H1 (cell line): Measurements from ENCODE around the gene RPL12.

Experiments used
- CEBPB ChIP-seq: IDR thresholded peaks from 2 replicates; pipeline ENCODE4 v1.6.1; 2012; ENCODE audit warnings: low read depth, low read length
- CHD2 ChIP-seq: IDR thresholded peaks from 2 replicates; pipeline ENCODE4 v1.6.1; 2012; ENCODE audit warnings: low read length, improper control_type of control experiment
- EP300 ChIP-seq, 2 experiments: IDR thresholded peaks; 1 replicate in 1 of 2; 2 replicates in 1 of 2; pipeline ENCODE4 v1.6.1; 2011 to 2012; ENCODE audit warnings: low read depth in 2 of 2, low read length in 2 of 2, mild to moderate bottlenecking in 2 of 2, borderline replicate concordance in 1 of 2, inconsistent platforms in 1 of 2, moderate library complexity in 1 of 2
- KDM5A ChIP-seq: fragments of 200-600 bp; IDR thresholded peaks from 2 replicates; pipeline ENCODE4 v1.7.1; 2012; ENCODE audit warnings: mild to moderate bottlenecking, low read length, inconsistent platforms, mixed read lengths
- POLR2A ChIP-seq, 2 experiments: IDR thresholded peaks; 1 replicate in 1 of 2; 2 replicates in 1 of 2; pipeline ENCODE4 v1.6.1; 2011; ENCODE audit warnings: low read depth in 2 of 2, low read length in 2 of 2, mild to moderate bottlenecking in 2 of 2; ENCODE audit errors: control extremely low read depth in 1 of 2
- POLR2AphosphoS5 ChIP-seq: IDR thresholded peaks from 2 replicates; pipeline ENCODE4 v1.6.1; 2011; ENCODE audit warnings: low read depth, low read length
- SIN3A ChIP-seq, 2 experiments: IDR thresholded peaks in 1 of 2; conservative IDR thresholded peaks in 1 of 2; 2 replicates each; pipeline ENCODE4 v1.6.1; 2011 to 2012; ENCODE audit warnings: low read length in 2 of 2, improper control_type of control experiment in 1 of 2, low read depth in 1 of 2, mild to moderate bottlenecking in 1 of 2
- SUZ12 ChIP-seq: fragments of 200-600 bp; sonication (generic); IDR thresholded peaks from 2 replicates; pipeline ENCODE4 v1.6.1; 2012; ENCODE audit warnings: mild to moderate bottlenecking, inconsistent platforms, low read length, moderate library complexity, mixed read lengths
- TAF1 ChIP-seq: IDR thresholded peaks from 2 replicates; pipeline ENCODE4 v1.6.1; 2011; ENCODE audit warnings: mild to moderate bottlenecking, low read depth, low read length
- TEAD4 ChIP-seq: IDR thresholded peaks from 2 replicates; pipeline ENCODE4 v1.6.1; 2012; ENCODE audit warnings: low read depth, low read length, inconsistent platforms, mixed read lengths
- TF ChIP-seq, protein P1 (sequence below), 3 experiments: IDR thresholded peaks; 1 replicate in 2 of 3; 2 replicates in 1 of 3; pipeline versions ENCODE4 v1.5.1 to v1.6.1; 2011; ENCODE audit warnings: low read length in 3 of 3, mild to moderate bottlenecking in 3 of 3, inconsistent platforms in 2 of 3, low read depth in 1 of 3, moderate library complexity in 1 of 3; ENCODE audit not compliant: insufficient read depth in 1 of 3; ENCODE audit errors: control extremely low read depth in 1 of 3
- TF ChIP-seq, protein P2 (sequence below): IDR thresholded peaks from 2 replicates; pipeline ENCODE4 v1.6.1; 2011; ENCODE audit warnings: low read length, improper control_type of control experiment

- TF ChIP-seq, protein P1, sequence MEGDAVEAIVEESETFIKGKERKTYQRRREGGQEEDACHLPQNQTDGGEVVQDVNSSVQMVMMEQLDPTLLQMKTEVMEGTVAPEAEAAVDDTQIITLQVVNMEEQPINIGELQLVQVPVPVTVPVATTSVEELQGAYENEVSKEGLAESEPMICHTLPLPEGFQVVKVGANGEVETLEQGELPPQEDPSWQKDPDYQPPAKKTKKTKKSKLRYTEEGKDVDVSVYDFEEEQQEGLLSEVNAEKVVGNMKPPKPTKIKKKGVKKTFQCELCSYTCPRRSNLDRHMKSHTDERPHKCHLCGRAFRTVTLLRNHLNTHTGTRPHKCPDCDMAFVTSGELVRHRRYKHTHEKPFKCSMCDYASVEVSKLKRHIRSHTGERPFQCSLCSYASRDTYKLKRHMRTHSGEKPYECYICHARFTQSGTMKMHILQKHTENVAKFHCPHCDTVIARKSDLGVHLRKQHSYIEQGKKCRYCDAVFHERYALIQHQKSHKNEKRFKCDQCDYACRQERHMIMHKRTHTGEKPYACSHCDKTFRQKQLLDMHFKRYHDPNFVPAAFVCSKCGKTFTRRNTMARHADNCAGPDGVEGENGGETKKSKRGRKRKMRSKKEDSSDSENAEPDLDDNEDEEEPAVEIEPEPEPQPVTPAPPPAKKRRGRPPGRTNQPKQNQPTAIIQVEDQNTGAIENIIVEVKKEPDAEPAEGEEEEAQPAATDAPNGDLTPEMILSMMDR (IDR thresholded peaks at IDR 0.05; ENCODE audit: control extremely low read depth in 1 of 3, insufficient read depth in 1 of 3, low read depth in 1 of 3, low read length in 3 of 3) = no peak
- no peak for TF ChIP-seq KDM5A
- TF ChIP-seq SIN3A (conservative IDR thresholded peaks at IDR 0.05 in 1 of 2, IDR thresholded peaks at IDR 0.05 in 1 of 2; ENCODE audit: low read depth in 1 of 2, low read length in 2 of 2) = no peak
- TF ChIP-seq CEBPB = no peak
- TF ChIP-seq TAF1 = no peak
- no peak for TF ChIP-seq TEAD4
- TF ChIP-seq EP300 (IDR thresholded peaks at IDR 0.05; ENCODE audit: borderline replicate concordance in 1 of 2, low read depth in 2 of 2, low read length in 2 of 2) = no peak
- no peak for TF ChIP-seq POLR2AphosphoS5
- TF ChIP-seq CHD2 = no peak
- no peak for TF ChIP-seq POLR2A (IDR thresholded peaks at IDR 0.05; ENCODE audit: control extremely low read depth in 1 of 2, low read depth in 2 of 2, low read length in 2 of 2)
- TF ChIP-seq, protein P2, sequence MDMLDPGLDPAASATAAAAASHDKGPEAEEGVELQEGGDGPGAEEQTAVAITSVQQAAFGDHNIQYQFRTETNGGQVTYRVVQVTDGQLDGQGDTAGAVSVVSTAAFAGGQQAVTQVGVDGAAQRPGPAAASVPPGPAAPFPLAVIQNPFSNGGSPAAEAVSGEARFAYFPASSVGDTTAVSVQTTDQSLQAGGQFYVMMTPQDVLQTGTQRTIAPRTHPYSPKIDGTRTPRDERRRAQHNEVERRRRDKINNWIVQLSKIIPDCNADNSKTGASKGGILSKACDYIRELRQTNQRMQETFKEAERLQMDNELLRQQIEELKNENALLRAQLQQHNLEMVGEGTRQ = no peak
- no peak for TF ChIP-seq SUZ12
Observed at GRCh38 chr9:127490535-127491230, 39.5 kb upstream of the RPL12 start.
